Testis (tissue), 3 donors: ENCODE results near the gene POLE. TPM values are rescaled to one million over a fixed set of nuclear protein-coding genes. Genes with fewer than 3 reads are reported as not detected.

Experiments used
- DNase-seq: peaks from one replicate; pipeline ENCODE4 v3.0.0-alpha.2; 2019
- H3K27ac ChIP-seq, 2 donors: fragments of 200-600 bp; sonication (generic); one replicate each; pipeline ENCODE4 v1.5.1; 2019
- H3K27me3 ChIP-seq: fragments of 200-600 bp; sonication (generic); one replicate; pipeline ENCODE4 v1.5.1; 2019
- H3K36me3 ChIP-seq: fragments of 200-600 bp; sonication (generic); one replicate; pipeline ENCODE4 v1.5.1; 2017; ENCODE audit warnings: low read depth; ENCODE audit errors: missing control alignments
- H3K4me1 ChIP-seq: fragments of 200-600 bp; sonication (generic); one replicate; pipeline ENCODE4 v1.5.1; 2019
- H3K4me3 ChIP-seq, 2 donors: fragments of 200-600 bp; sonication (generic); one replicate each; pipeline ENCODE4 v1.5.1; 2017 to 2019
- H3K9me3 ChIP-seq: fragments of 200-600 bp; sonication (generic); one replicate; pipeline ENCODE4 v1.5.1; 2017
- CTCF ChIP-seq, 3 experiments: fragments of 450-650 bp in 2 of 3; fragments of 200-600 bp in 1 of 3; sonication (generic) in 1 of 3; IDR thresholded peaks; one replicate each; pipeline ENCODE4 v1.5.1; 2016 to 2019; ENCODE audit warnings: antibody characterized with exemption in 3 of 3, mild to moderate bottlenecking in 2 of 3, moderate library complexity in 1 of 3
- POLR2A ChIP-seq: fragments of 450-650 bp; IDR thresholded peaks from one replicate; pipeline ENCODE4 v1.6.1; 2017; ENCODE audit warnings: antibody characterized with exemption, mild to moderate bottlenecking, moderate library complexity
- WGBS, 2 donors: methylation state at CpG; one replicate each; pipeline ENCODE4 v1.1.5; 2018; 5-methylcytosine and 5-hydroxymethylcytosine counted together
- intact Hi-C: fragments of 100-400 bp; cut with DNase I; formaldehyde crosslinking; loops from one replicate; pipeline ENCODE4 v1.15.1; 2023; ENCODE audit warnings: low total_unique reads
- polyA plus RNA-seq: library from polyadenylated mRNA; stranded (reverse); fragments of 350-450 nt; fragmentation: Illumina TruSeq; extraction: RNeasy Lipid Tissue Mini Kit (QIAGEN cat#74804); gene quantifications from one replicate; pipeline ENCODE4 v1.2.3, GENCODE V29; 2014; ENCODE audit warnings: low read depth, low replicate concordance; ENCODE audit not compliant: insufficient read depth
- total RNA-seq, 2 donors: library from RNA; depleted of rRNA; stranded (reverse); fragments of >200 nt; gene quantifications; one replicate each; pipeline ENCODE4 v1.2.3, GENCODE V29; 2016

The POLE gene
- total and polyA plus RNA-seq, 3 donors from 2014 or later: 76.8 to 288 (median 123) TPM

- no peak overlapping the region for H3K4me3 ChIP-seq
- WGBS, 2 donors: 67% methylated on average over 2 of the region's 3 CpGs; no CpG with 5 or more reads in 1 of the 2 donors
These were observed 99.4 kb downstream of the POLE start for GRCh38 chr12:132587781-132588180.

GRCh38 chr12:132586929-132587328 lies 100.2 kb downstream of the POLE start:
- no peak for DNase-seq
- TF ChIP-seq POLR2A (no peak), CTCF (IDR thresholded peaks at IDR 0.05) (no peak)
- Histone ChIP-seq H3K4me3 (no peak overlapping the region), H3K27me3 (no peaks in the 10 kb centered on the region), H3K4me1 (no peaks in the 10 kb centered on the region), H3K9me3 (no peaks in the 10 kb centered on the region), H3K27ac (no peak overlapping the region), H3K36me3 (no peaks in the 10 kb centered on the region)
- 87 to 88% methylated on average over 18 of the region's 18 CpGs for WGBS, 2 donors
- intact Hi-C loops: no loop called here

More at GRCh38 chr12:132587781-132588180, 99.4 kb downstream of the POLE start:
- H3K36me3 ChIP-seq: no peaks in the 10 kb centered on the region
- H3K27ac ChIP-seq: no peak overlapping the region
- intact Hi-C loops: no loop called here
- TF ChIP-seq CTCF (IDR thresholded peaks at IDR 0.05) (no peak), POLR2A (no peak)
- no peaks in the 10 kb centered on the region for H3K27me3 ChIP-seq
- no peak for DNase-seq
- no peaks in the 10 kb centered on the region for H3K9me3 ChIP-seq
- no peaks in the 10 kb centered on the region for H3K4me1 ChIP-seq

- TF ChIP-seq POLR2A (no peak), CTCF (IDR thresholded peaks at IDR 0.05) (no peak)
- no peaks in the 10 kb centered on the region for H3K9me3 ChIP-seq
These were observed 102.0 kb downstream of the POLE start for GRCh38 chr12:132585177-132585576.

GRCh38 chr12:132584429-132584828 lies 102.7 kb downstream of the POLE start:
- whole genome bisulfite sequencing, 2 donors: 69 to 76% methylated on average over 14 of the region's 14 CpGs
- H3K36me3 ChIP-seq: no peaks in the 10 kb centered on the region
- no peaks in the 10 kb centered on the region for H3K4me1 ChIP-seq
- H3K9me3 ChIP-seq: no peaks in the 10 kb centered on the region
- TF ChIP-seq CTCF (IDR thresholded peaks at IDR 0.05) (no peak), POLR2A (no peak)
- DNase-seq: no peak
- no peaks in the 10 kb centered on the region for H3K27me3 ChIP-seq
- no peak overlapping the region for H3K4me3 ChIP-seq
- intact Hi-C loops: no loop called here
- no peak overlapping the region for H3K27ac ChIP-seq

More at GRCh38 chr12:132585177-132585576, 102.0 kb downstream of the POLE start:
- Histone ChIP-seq H3K27me3 (no peaks in the 10 kb centered on the region), H3K4me1 (no peaks in the 10 kb centered on the region), H3K36me3 (no peaks in the 10 kb centered on the region), H3K4me3 (no peak overlapping the region), H3K27ac (no peak overlapping the region)
- DNase-seq: no peak
- WGBS, 2 donors: 78 to 90% methylated on average over 4 to 24 of the region's 24 CpGs
- intact Hi-C loops: no loop called here

GRCh38 chr12:132583736-132584135 lies 103.4 kb downstream of the POLE start:
- H3K27me3 ChIP-seq: no peaks in the 10 kb centered on the region
- no peaks in the 10 kb centered on the region for H3K9me3 ChIP-seq
- DNase-seq: peak; percentile 50
- no peaks in the 10 kb centered on the region for H3K36me3 ChIP-seq
- intact Hi-C loops: no loop called here
- H3K4me3 ChIP-seq: peak overlapping the region; percentile 10 to 53
- H3K27ac ChIP-seq: peak overlapping the region in 1 of 2 donors; percentile 24
- WGBS, 2 donors: 38 to 68% methylated on average over 21 to 26 of the region's 29 CpGs
- H3K4me1 ChIP-seq: no peaks in the 10 kb centered on the region
- TF ChIP-seq POLR2A (no peak), CTCF (IDR thresholded peaks at IDR 0.05) (no peak)
